Right lung (tissue), 5 donors: Measurements from ENCODE around the gene PCDH8. TPM values are rescaled to one million over a fixed set of nuclear protein-coding genes. Genes with fewer than 3 reads are reported as not detected.

Experiments used
- DNase-seq, 2 donors: peaks; one replicate each; pipeline ENCODE4 v3.0.0-alpha.2; 2013
- polyA plus RNA-seq, 5 donors: library from polyadenylated mRNA; unstranded; fragments of 120-200 nt; gene quantifications; one replicate each; pipeline versions ENCODE4 v1.2.1 to v1.2.3, GENCODE V29; 2013; ENCODE audit warnings: inconsistent platforms in 1 of 5, low replicate concordance in 1 of 5; ENCODE audit not compliant: insufficient read length in 5 of 5, insufficient read depth in 1 of 5

PCDH8 gene
- polyA plus RNA-seq, 5 donors: 0.04 to 0.10 TPM; not detected in 3

- DNase-seq: peak in 1 of 2 donors; percentile 42
Measured at GRCh38 chr13:52851137-52851962, 2.9 kb upstream of the PCDH8 start.

- DNase-seq: peak; percentile 62 to 69
Measured at GRCh38 chr13:52850396-52851136, 2.1 kb upstream of the PCDH8 start.

- no peak for DNase-seq
Measured at GRCh38 chr13:52850072-52850395, 1.6 kb upstream of the PCDH8 start.

DNA sequence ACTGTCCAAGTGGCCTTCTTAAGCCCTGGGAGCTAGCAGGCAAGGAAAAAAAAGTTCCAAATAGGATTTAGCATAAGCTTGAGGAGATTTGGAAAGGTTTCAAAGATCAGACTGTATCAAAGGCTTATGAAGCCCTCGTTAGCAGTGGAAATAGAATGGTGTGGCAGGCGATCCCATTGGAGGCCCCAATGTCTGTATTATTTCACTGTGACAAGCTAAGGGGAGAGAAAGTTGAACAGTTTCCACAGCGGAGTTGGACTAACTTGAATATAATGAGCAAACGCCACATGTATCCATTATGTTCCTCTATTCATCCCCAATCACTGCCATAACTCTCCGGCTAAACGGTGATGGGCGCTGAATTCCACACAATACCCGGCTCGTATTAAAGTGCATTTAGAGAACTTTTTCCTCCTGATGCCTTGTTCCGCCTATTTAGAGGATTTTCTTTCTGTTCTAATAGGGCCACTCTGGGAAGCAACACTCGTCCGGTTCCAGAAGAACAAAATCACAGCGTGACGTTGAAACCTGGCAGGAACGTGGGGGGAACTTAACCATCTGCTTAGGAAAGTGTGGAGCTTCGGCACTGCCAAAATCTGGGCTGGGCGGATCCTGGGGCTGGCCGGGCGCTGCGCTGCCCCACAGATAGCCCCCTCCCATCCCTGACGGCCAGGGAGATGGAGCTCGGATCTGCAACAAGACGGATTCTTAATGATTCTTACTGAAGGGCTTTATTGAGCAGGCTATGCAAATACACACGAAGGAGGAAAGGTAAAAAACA is 1.0 kb upstream of the PCDH8 start:
- no peak for DNase-seq

DNA sequence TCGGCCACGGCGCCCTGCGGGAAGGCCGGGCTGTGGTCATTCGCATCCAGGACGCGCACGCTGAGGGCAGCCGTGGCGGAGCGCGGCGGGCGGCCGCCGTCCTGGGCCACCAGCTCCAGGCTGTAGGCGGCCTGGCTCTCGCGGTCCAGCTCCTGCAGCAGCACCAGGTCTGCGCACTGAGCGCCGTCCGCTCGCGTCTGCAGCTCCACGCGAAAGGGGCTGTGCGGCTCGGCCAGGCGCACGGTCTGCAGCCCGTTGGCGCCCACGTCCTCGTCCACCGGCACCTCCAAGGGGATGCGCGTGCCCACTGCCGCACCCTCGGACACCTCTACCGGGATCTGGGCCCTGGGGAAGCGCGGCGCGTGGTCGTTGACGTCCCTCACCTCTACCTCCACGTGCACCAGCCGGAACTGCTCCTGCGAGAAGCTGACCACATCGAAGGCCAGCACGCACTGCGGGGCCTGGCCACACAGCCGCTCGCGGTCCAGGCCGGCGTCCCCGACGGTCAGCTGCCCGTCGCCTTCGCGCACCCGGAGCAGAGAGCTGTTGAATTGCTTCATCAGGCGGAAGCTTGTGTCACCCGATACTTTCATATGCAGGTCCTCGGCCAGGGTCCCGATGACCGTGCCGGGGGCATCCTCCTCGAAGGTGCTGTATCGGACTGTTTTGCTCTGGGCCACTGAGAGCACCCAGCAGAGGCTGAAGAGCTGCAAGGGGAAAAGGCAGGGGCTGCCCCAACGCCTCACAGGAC is 583 bp downstream of the PCDH8 start:
- DNase-seq: no peak

- no peak for DNase-seq
Measured at GRCh38 chr13:52847322-52847681, 1.1 kb downstream of the PCDH8 start.

DNA sequence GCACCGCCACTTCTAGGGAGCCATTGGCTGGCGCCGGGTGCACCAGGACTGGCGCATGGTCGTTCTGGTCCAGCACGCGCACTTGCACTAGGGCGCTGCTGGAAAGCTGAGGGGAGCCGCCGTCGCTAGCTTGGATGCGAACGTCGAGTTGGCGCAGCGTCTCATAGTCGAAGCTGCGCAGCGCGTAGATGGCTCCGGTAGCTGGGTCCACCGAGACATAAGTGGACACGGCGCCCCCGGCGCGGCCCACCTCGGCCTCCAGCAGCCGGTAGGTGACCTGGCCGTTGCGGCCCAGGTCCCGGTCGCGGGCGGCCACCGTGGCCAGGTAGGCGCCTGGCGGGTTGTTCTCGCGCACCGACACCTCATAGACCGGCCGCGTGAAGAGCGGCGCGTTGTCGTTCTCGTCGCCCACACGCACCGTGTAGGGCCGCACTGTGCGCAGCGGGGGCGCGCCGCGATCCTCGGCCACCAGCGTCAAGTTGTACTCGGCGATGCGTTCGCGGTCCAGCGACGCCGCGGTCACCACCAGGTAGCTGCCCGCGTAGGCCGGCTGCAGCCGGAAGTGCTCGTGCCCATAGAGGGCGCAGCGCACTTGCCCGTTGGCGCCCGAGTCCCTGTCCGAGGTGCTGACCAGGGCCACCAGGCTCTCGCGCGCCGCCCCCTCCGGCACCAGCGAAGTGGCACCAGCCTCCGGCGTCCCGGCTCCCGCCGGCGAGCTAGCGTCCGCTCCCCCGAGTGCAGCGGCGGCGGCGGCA is 1.7 kb downstream of the PCDH8 start:
- peak; percentile 64 to 66 for DNase-seq

- no peak for DNase-seq
Measured at GRCh38 chr13:52845766-52846566, 2.5 kb downstream of the PCDH8 start.

DNA sequence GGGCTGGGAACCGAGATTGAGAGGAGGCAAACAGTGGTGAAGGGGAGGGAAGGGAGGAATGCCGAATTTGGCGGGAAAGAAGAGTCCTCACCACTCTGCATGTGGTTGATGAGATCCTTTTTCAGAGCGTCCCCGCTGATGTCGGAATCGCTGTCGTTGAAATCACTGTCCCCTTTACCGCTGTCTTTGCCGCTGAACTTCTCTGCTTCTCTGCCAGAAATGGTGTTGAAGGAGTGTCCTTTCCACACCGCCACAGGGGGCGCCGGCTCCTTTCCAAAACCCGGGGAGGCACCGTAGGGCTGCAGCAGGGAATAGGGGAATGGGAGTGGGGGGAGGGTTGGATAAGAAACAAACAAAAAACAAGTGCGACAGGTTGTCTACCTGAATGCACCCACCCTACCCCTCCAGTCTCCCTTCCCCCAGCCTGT is 3.1 kb downstream of the PCDH8 start:
- no peak for DNase-seq

- no peak for DNase-seq
Measured at GRCh38 chr13:52844836-52845235, 3.6 kb downstream of the PCDH8 start.

DNA sequence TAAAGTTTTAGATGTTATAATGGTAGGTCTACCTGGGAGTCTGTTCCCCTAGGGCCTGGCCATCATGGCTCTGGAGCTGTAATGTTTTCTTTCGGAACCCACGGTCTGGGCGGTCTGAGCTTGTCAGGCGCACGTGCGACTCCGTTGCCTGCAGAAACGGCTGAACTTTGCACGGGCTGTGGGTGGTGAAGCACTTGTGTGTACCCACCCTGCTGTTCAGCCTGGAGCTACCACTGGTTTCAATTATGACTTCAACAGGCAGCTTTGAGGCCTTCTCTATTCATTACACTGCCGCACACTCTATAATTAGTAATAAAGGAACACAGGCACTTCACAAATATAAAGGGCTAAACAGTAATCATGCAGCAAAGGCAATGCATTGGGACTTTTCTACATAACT is 6.0 kb downstream of the PCDH8 start:
- no peak for DNase-seq

DNA sequence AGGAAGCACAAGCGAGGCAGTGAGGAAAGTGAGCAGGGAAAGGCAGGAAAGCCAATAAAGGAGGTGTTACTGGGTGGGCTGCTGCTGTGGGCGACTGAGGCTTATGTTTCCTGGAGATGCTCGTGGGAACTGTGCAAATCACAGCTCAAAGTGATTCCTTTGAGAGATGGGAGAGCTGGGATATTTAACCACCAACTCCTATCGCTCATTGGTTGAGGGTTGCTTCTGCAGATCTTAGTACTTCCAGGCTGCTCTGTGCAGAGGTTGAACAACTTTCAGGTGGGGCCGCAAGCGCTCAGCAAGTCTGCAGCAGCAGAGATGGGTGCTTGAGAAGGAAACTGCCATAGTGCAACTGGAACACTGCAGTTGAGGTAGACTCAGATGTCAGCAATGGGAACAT is 8.4 kb downstream of the PCDH8 start:
- DNase-seq: no peak

DNA sequence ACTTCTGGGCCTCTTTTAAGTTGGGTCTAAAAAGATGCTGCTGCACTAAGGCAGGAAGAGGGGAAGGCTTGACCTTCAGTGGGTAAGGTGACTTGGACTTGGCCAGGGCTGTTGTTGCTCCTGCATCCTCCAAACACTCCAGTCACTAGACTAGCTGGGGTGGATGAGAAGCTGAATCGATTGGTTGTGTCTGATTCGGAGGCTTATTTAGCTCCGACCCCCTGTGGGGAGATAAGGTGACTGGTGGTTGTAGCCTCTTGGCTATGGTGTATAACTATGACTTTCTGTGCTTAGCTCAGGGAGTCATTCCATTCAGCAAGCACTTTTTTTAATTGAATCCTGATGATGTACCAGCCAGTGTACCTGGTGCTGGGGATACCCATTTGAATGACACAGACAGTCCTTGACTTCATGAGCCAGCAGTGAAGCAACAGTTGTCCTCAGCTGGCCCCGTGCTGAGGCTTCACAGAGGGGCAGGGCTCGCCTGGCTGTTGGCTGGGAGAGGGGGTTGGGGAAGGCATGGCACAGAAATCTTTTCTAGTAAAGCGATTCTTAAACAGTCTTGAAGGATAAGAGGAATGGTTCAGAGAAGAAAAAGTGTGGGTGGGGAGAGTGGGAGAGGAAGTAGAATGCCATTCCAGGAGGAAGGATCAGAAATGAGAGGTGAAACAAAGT is 9.9 kb downstream of the PCDH8 start:
- DNase-seq: no peak

- DNase-seq: no peak
Measured at GRCh38 chr13:52837850-52838249, 10.6 kb downstream of the PCDH8 start.

GRCh38 chr13:52835071-52835839 is 13.2 kb downstream of the PCDH8 start:
- DNase-seq: no peak

- no peak for DNase-seq
Measured at GRCh38 chr13:52833296-52833875, 15.1 kb downstream of the PCDH8 start.

DNA sequence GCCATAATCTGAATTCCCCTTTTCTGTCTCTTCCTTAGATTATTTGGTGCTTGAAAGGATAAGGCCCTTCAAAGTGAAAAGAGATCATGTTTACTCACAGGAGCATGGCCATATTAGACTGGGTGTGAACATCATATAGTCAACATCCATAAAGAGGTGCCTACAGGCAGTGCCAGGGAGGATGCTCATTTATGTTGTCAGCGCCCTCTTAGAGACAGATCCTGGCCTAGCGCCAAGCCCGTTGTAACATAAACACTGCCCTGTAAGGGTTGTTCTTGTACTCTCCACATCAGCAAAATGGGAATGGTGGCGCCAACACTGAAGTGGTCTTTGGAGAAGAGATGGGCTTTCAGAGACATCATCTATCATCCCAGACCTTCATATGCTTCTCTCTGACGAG is 16.1 kb downstream of the PCDH8 start:
- no peak for DNase-seq

DNA sequence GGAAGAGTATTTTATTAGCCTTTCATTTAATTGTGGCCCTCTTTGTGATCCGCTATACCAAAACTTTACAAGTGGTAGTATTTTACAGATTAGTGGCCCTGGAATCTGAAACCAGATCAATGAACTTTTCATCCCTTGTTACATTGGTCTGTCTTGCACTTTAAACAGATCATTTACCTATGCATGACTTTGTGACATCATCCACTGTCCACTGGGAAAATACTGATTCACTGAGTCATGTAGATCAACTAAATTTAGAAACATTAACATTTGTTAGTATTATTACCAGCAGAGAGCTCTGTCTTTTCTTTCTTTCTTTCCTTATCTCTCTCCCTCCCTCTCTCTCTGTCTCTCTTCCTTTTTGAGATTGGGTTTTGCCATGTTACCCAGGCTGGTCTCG is 17.5 kb downstream of the PCDH8 start:
- no peak for DNase-seq
